Suprapubic skin (tissue), 4 donors: ENCODE data around the gene RFX3. TPM values are rescaled to one million over a fixed set of nuclear protein-coding genes. Genes with fewer than 3 reads are reported as not detected.

Source experiments
- DNase-seq, 2 donors: peaks; one replicate each; pipeline ENCODE4 v3.0.0-alpha.2; 2019; ENCODE audit warnings: low spot score in 2 of 2
- H3K27ac ChIP-seq: fragments of 200-600 bp; sonication (generic); one replicate; pipeline ENCODE4 v1.5.1; 2019
- H3K27me3 ChIP-seq: fragments of 200-600 bp; sonication (generic); one replicate; pipeline ENCODE4 v1.5.1; 2019
- H3K36me3 ChIP-seq: fragments of 200-600 bp; sonication (generic); one replicate; pipeline ENCODE4 v1.5.1; 2019
- H3K4me1 ChIP-seq: fragments of 200-600 bp; sonication (generic); one replicate; pipeline ENCODE4 v1.5.1; 2019
- H3K4me3 ChIP-seq: fragments of 200-600 bp; sonication (generic); one replicate; pipeline ENCODE4 v1.5.1; 2019; ENCODE audit warnings: mild to moderate bottlenecking
- H3K9me3 ChIP-seq: fragments of 200-600 bp; sonication (generic); one replicate; pipeline ENCODE4 v1.5.1; 2019
- EP300 ChIP-seq: sonication (generic); formaldehyde crosslinking; IDR thresholded peaks from one replicate; pipeline ENCODE4 v1.6.1; 2017; ENCODE audit warnings: antibody characterized with exemption
- POLR2A ChIP-seq, 2 donors: fragments of 450-650 bp; IDR thresholded peaks; one replicate each; pipeline ENCODE4 v1.6.1; 2017; ENCODE audit warnings: antibody characterized with exemption in 2 of 2, mild to moderate bottlenecking in 2 of 2, moderate library complexity in 2 of 2
- POLR2AphosphoS5 ChIP-seq, 3 donors: sonication (generic); formaldehyde crosslinking; IDR thresholded peaks; one replicate each; pipeline ENCODE4 v1.6.1; 2017; ENCODE audit warnings: antibody characterized with exemption in 3 of 3
- WGBS: methylation state at CpG from one replicate; pipeline ENCODE4 v1.1.5; 2018; 5-methylcytosine and 5-hydroxymethylcytosine counted together
- total RNA-seq, 4 donors: library from RNA; depleted of rRNA; stranded (reverse); fragments of >200 nt; gene quantifications; one replicate each; pipeline ENCODE4 v1.1.0, GENCODE V29; 2016
- TF ChIP-seq, protein P1 (sequence below), 2 donors: fragments of 200-600 bp in 1 of 2; fragments of 450-650 bp in 1 of 2; sonication (generic) in 1 of 2; IDR thresholded peaks; one replicate each; pipeline ENCODE4 v1.5.1; 2016 to 2019; ENCODE audit warnings: antibody characterized with exemption in 2 of 2, mild to moderate bottlenecking in 1 of 2, moderate library complexity in 1 of 2

The RFX3 gene
- total RNA-seq, 4 donors from 2014 or later = 7.7 to 23.5 (median 9.4) TPM

DNA sequence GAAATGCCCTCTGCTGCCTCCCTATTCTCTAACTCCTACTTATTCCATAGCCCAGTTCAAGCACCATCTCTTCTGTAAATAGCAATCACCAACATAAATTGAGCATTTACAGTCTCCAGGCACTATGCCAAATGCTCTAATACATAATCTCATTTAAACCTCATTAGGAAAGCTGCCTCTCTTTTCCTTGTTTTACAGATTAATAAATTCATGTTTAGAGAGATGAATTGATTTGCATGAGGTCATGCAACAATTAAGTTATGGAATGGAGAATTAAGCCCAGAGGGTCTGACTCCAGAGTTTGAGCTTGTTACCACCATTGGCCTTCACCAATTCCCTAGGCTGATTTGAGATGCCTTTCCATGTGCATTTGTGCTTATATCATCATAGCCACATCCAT is 23.4 kb upstream of the RFX3 start:
- Histone ChIP-seq H3K27ac (no peak overlapping the region), H3K4me1 (no peaks in the 10 kb centered on the region), H3K27me3 (no peaks in the 10 kb centered on the region), H3K4me3 (no peak overlapping the region), H3K36me3 (peaks cover 6% of the 10 kb centered on the region), H3K9me3 (no peaks in the 10 kb centered on the region)
- DNase-seq = no peak
- TF ChIP-seq EP300 = no peak
- TF ChIP-seq POLR2AphosphoS5 (IDR thresholded peaks at IDR 0.05) = no peak
- no peak for TF ChIP-seq POLR2A (IDR thresholded peaks at IDR 0.05)
- TF ChIP-seq, protein P1, sequence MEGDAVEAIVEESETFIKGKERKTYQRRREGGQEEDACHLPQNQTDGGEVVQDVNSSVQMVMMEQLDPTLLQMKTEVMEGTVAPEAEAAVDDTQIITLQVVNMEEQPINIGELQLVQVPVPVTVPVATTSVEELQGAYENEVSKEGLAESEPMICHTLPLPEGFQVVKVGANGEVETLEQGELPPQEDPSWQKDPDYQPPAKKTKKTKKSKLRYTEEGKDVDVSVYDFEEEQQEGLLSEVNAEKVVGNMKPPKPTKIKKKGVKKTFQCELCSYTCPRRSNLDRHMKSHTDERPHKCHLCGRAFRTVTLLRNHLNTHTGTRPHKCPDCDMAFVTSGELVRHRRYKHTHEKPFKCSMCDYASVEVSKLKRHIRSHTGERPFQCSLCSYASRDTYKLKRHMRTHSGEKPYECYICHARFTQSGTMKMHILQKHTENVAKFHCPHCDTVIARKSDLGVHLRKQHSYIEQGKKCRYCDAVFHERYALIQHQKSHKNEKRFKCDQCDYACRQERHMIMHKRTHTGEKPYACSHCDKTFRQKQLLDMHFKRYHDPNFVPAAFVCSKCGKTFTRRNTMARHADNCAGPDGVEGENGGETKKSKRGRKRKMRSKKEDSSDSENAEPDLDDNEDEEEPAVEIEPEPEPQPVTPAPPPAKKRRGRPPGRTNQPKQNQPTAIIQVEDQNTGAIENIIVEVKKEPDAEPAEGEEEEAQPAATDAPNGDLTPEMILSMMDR (IDR thresholded peaks at IDR 0.05) = no peak

DNA sequence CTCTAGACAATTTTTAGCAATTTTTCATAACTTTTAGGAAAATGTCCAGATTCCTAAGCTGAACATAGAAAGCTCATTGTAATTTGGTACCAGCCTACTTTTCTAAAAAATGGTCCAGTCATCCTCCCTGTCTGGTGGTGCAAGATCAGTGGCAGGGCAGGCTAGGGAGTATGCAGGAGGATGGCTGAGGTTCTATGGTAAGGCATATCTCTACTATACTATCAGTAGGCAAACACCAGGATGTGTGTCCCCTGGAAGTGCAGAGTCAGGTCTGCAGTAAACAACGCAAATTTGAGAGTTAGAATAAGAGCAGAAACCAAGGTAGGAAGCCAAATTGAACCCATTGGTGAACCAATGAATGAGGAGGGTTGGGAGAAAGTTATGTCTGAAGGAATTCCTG is 22.8 kb upstream of the RFX3 start:
- 96% methylated on average over 1 of the region's 1 CpG for WGBS
- TF ChIP-seq, protein P1 (IDR thresholded peaks at IDR 0.05) = no peak
- TF ChIP-seq POLR2AphosphoS5 (IDR thresholded peaks at IDR 0.05) (no peak), EP300 (no peak), POLR2A (IDR thresholded peaks at IDR 0.05) (no peak)
- no peak overlapping the region for H3K4me3 ChIP-seq
- no peaks in the 10 kb centered on the region for H3K27me3 ChIP-seq
- no peaks in the 10 kb centered on the region for H3K9me3 ChIP-seq
- no peak for DNase-seq
- no peak overlapping the region for H3K27ac ChIP-seq
- H3K4me1 ChIP-seq = no peaks in the 10 kb centered on the region
- peaks cover 3% of the 10 kb centered on the region for H3K36me3 ChIP-seq

DNA sequence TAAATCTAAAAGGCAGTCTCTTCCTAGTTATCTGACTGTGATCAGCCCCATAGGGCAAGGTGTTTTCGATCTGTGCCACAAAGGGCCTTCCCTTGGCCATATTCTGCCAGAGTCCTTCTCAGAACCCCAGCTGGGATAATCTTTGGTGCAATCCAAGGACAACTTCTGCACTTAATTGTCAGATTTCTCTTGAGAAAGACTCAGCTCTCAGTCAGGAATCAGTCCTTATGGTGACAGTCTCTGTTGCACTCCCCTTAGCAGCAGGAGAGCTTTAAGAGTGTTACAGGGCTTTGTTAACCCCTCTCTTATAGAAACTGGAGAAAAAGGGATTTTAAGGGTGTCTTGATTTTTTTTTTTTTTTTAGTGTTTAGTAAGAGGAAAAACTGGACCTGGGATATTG is 15.4 kb upstream of the RFX3 start:
- Histone ChIP-seq H3K4me3 (no peak overlapping the region), H3K9me3 (no peaks in the 10 kb centered on the region), H3K4me1 (no peaks in the 10 kb centered on the region), H3K27ac (no peak overlapping the region), H3K27me3 (no peaks in the 10 kb centered on the region), H3K36me3 (no peaks in the 10 kb centered on the region)
- DNase-seq = no peak
- WGBS = 71% methylated on average over 1 of the region's 1 CpG
- TF ChIP-seq POLR2A (IDR thresholded peaks at IDR 0.05) = no peak
- TF ChIP-seq, protein P1 (IDR thresholded peaks at IDR 0.05) = no peak
- TF ChIP-seq POLR2AphosphoS5 (IDR thresholded peaks at IDR 0.05) = no peak
- TF ChIP-seq EP300 = no peak

DNA sequence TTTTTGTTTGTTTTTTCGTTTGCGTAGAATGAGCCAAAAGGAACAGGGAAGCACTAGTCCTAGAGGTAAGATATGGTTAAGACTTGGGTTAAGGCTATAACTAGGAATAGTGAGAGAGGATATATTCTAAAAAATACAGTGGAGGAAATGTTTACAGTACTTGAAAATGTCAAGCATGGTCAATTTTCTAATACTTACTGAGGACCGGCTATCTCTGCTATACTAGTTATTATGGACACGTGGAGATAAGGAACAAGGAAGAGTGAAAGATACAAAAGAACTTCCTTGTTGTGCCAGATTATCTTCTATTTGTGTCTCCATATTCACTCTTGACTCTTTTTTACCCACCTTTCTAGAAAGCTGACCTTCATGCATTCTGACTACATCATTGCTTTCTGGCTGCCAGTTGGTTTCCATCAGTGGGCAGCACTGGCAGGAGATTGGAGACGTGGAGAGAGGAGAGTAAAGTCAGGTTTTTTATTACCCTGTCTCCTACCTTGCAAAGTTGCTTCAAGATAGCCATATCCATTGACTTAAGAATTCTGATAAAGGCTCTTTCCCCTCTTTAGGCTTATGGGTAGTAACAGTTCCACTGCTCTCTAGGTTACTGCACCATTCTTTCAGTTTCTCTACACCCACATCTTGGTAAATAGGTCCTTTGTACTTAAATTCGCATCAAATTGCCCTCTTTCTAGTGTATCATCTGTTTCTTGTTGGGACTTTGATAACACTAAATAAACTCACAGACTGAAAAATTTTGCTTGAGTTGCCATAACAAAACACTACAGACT is 9.0 kb upstream of the RFX3 start:
- no peak overlapping the region for H3K27ac ChIP-seq
- H3K4me1 ChIP-seq = no peaks in the 10 kb centered on the region
- no peaks in the 10 kb centered on the region for H3K36me3 ChIP-seq
- no peaks in the 10 kb centered on the region for H3K27me3 ChIP-seq
- H3K4me3 ChIP-seq = no peak overlapping the region
- WGBS = 93% methylated on average over 6 of the region's 6 CpGs
- TF ChIP-seq, protein P1 (IDR thresholded peaks at IDR 0.05) = no peak
- no peak for TF ChIP-seq POLR2AphosphoS5 (IDR thresholded peaks at IDR 0.05)
- TF ChIP-seq POLR2A (IDR thresholded peaks at IDR 0.05) = no peak
- TF ChIP-seq EP300 = no peak
- H3K9me3 ChIP-seq = no peaks in the 10 kb centered on the region
- DNase-seq = no peak

DNA sequence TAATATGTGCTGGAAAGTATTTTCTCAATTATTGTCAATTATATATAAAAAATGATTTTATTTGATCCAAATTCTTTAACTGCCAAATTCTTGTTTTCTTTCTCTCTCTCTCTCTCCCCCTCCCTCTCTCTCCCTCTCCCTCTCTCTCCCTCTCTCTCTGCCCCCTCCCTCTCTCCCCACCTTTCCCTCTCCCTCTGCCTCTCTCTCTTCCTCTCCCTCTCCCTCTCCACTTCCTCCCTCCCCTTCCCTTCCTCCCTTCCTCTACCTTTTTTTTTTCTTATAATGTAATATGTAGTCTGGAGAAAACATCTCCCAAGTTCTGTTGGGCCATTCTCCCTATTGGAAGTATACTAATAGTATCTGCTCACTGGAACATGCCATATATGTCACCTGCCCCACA is 6.4 kb upstream of the RFX3 start:
- Histone ChIP-seq H3K27me3 (no peaks in the 10 kb centered on the region), H3K4me3 (no peak overlapping the region), H3K9me3 (no peaks in the 10 kb centered on the region), H3K36me3 (no peaks in the 10 kb centered on the region), H3K27ac (no peak overlapping the region), H3K4me1 (peaks cover 18% of the 10 kb centered on the region)
- no peak for DNase-seq
- TF ChIP-seq POLR2A (IDR thresholded peaks at IDR 0.05) (no peak), POLR2AphosphoS5 (IDR thresholded peaks at IDR 0.05) (no peak), EP300 (no peak)
- TF ChIP-seq, protein P1 (IDR thresholded peaks at IDR 0.05) = no peak
